ENCODE results near the gene C2CD4B. TPM values are rescaled to one million over a fixed set of nuclear protein-coding genes. Genes with fewer than 3 reads are reported as not detected.

The C2CD4B gene
- total RNA-seq, 1 donor from 2014 or later, result 96.0 TPM

GRCh38 chr15:62118520-62119226 lies 46.4 kb downstream of the C2CD4B start:
- peak; percentile 55 for DNase-seq

- no peak for DNase-seq
Measured at GRCh38 chr15:62115847-62116246, 49.2 kb downstream of the C2CD4B start.

Other genes starting within 250 kb of the C2CD4B start
- 132 and 135 TPM in 2 replicates for gene VPS13C, start 104.8 kb downstream of the C2CD4B start, total RNA-seq
- 1.5 and 2.7 TPM in 2 replicates for gene C2CD4A, start 98.3 kb downstream of the C2CD4B start, total RNA-seq
- gene TLN2, start 225.3 kb upstream of the C2CD4B start, total RNA-seq, result 4.4 and 6.4 TPM in 2 replicates